Measurements from ENCODE around the gene ANK3.

ANK3 gene

GRCh38 chr10:60169111-60169510, 220.6 kb downstream of the ANK3 start:
- DNase-seq: no peak

- DNase-seq: no peak
These were observed 222.6 kb downstream of the ANK3 start for GRCh38 chr10:60167050-60167449.

GRCh38 chr10:60163786-60164185, 225.9 kb downstream of the ANK3 start:
- DNase-seq: no peak

GRCh38 chr10:60162631-60163030, 227.0 kb downstream of the ANK3 start:
- no peak for DNase-seq

GRCh38 chr10:60155943-60156683, 233.6 kb downstream of the ANK3 start:
- DNase-seq: no peak

- no peak for DNase-seq
These were observed 234.4 kb downstream of the ANK3 start for GRCh38 chr10:60155099-60155877.

- DNase-seq: no peak
These were observed 240.7 kb downstream of the ANK3 start for GRCh38 chr10:60149003-60149402.

- no peak for DNase-seq
These were observed 241.3 kb downstream of the ANK3 start for GRCh38 chr10:60148266-60148840.

GRCh38 chr10:60147576-60148265, 242.0 kb downstream of the ANK3 start:
- no peak for DNase-seq

- DNase-seq: no peak
These were observed 242.7 kb downstream of the ANK3 start for GRCh38 chr10:60147025-60147424.

- no peak for DNase-seq
These were observed 245.6 kb downstream of the ANK3 start for GRCh38 chr10:60144099-60144498.

- DNase-seq: no peak
These were observed 246.9 kb downstream of the ANK3 start for GRCh38 chr10:60142736-60143135.

GRCh38 chr10:60141896-60142559, 247.6 kb downstream of the ANK3 start:
- no peak for DNase-seq

GRCh38 chr10:60140651-60141632, 248.7 kb downstream of the ANK3 start:
- no peak for DNase-seq

- no peak for DNase-seq
These were observed 249.7 kb downstream of the ANK3 start for GRCh38 chr10:60139798-60140566.

GRCh38 chr10:60139290-60139689, 250.4 kb downstream of the ANK3 start:
- DNase-seq: no peak

- no peak for DNase-seq
These were observed 250.8 kb downstream of the ANK3 start for GRCh38 chr10:60138842-60139241.

GRCh38 chr10:60138026-60138425, 251.6 kb downstream of the ANK3 start:
- DNase-seq: no peak

- DNase-seq: no peak
These were observed 252.2 kb downstream of the ANK3 start for GRCh38 chr10:60137292-60137992.

GRCh38 chr10:60135020-60135419, 254.7 kb downstream of the ANK3 start:
- DNase-seq: no peak
